ENCODE results near the gene CCDC24. TPM values are rescaled to one million over a fixed set of nuclear protein-coding genes. Genes with fewer than 3 reads are reported as not detected.

Gene CCDC24
- total RNA-seq, 1 experiment from 2014 or later = 8.8 TPM

GRCh38 chr1:44040418-44040817, 49.0 kb downstream of the CCDC24 start:
- no peak for DNase-seq (ENCODE audit: low spot score)

GRCh38 chr1:44040846-44041245, 49.4 kb downstream of the CCDC24 start:
- no peak for DNase-seq (ENCODE audit: low spot score)

GRCh38 chr1:44043176-44044070, 52.0 kb downstream of the CCDC24 start:
- DNase-seq (ENCODE audit: low spot score) = no peak

- no peak for DNase-seq (ENCODE audit: low spot score)
Observed at GRCh38 chr1:44044071-44044801, 52.8 kb downstream of the CCDC24 start.

- no peak for DNase-seq (ENCODE audit: low spot score)
Observed at GRCh38 chr1:44045064-44045463, 53.7 kb downstream of the CCDC24 start.

Other genes with a start within 250 kb of the CCDC24 start
- gene ARTN, start 57.8 kb upstream of the CCDC24 start, total RNA-seq (2014; rRNA removed; shearing (Covaris generic)) = not detected in 2 replicates
- 23.9 and 25.2 TPM in 2 replicates for gene IPO13, start 44.6 kb upstream of the CCDC24 start, total RNA-seq (2014; rRNA removed; shearing (Covaris generic))
- 26.5 and 31.6 TPM in 2 replicates for gene DPH2, start 21.6 kb upstream of the CCDC24 start, total RNA-seq (2014; rRNA removed; shearing (Covaris generic))
- 187 and 202 TPM in 2 replicates for gene ATP6V0B, start 16.6 kb upstream of the CCDC24 start, total RNA-seq (2014; rRNA removed; shearing (Covaris generic))
- gene B4GALT2, start 12.4 kb upstream of the CCDC24 start, total RNA-seq (2014; rRNA removed; shearing (Covaris generic)) = 71.8 and 114 TPM in 2 replicates
- gene SLC6A9, start 39.9 kb downstream of the CCDC24 start, total RNA-seq (2014; rRNA removed; shearing (Covaris generic)) = 0.40 and 2.1 TPM in 2 replicates
- not detected in 2 replicates for gene KLF17, start 127.2 kb downstream of the CCDC24 start, total RNA-seq (2014; rRNA removed; shearing (Covaris generic))
- gene KLF18, start 150.0 kb downstream of the CCDC24 start, total RNA-seq (2014; rRNA removed; shearing (Covaris generic)) = not detected in 2 replicates
- gene DMAP1, start 221.9 kb downstream of the CCDC24 start, total RNA-seq (2014; rRNA removed; shearing (Covaris generic)) = 8.5 and 9.8 TPM in 2 replicates